Right lobe of liver (tissue), 6 donors: ENCODE data around the gene TTC28. TPM values are rescaled to one million over a fixed set of nuclear protein-coding genes. Genes with fewer than 3 reads are reported as not detected.
A peak's percentile ranks its signal among the peaks of the same experiment; 100 is the strongest.
"Not testable (repeated sequence)": the region's sequence is repeated elsewhere in the genome, so short reads cannot be mapped to it uniquely, and the experiment has no call there.

ENCODE experiments used
- ATAC-seq, 4 donors: fragments of 200-7000 bp; cut with Tn5 transposase; one replicate each; pipeline ENCODE4 v1.9.1; 2020; ENCODE audit warnings: mild to moderate bottlenecking in 4 of 4, moderate library complexity in 4 of 4
- DNase-seq, 3 donors: peaks; one replicate each; pipeline ENCODE4 v3.0.0-alpha.2; 2020
- H3K27ac ChIP-seq, 3 donors: fragments of 200-600 bp; one replicate each; pipeline ENCODE4 v1.8.0; 2022
- H3K27me3 ChIP-seq, 2 donors: fragments of 200-600 bp; one replicate each; pipeline ENCODE4 v1.8.0; 2022
- H3K36me3 ChIP-seq, 4 donors: fragments of 200-600 bp; sonication (generic) in 1 of 4; one replicate each; pipeline versions ENCODE4 v1.5.1 to v1.8.0; 2017 to 2022; ENCODE audit warnings: control low read depth in 1 of 4
- H3K4me1 ChIP-seq, 4 donors: fragments of 200-600 bp; sonication (generic) in 1 of 4; one replicate each; pipeline versions ENCODE4 v1.5.1 to v1.8.0; 2017 to 2022; ENCODE audit warnings: control low read depth in 1 of 4
- H3K4me3 ChIP-seq, 3 donors: fragments of 200-600 bp; one replicate each; pipeline ENCODE4 v1.8.0; 2022
- H3K9me3 ChIP-seq, 4 donors: fragments of 200-600 bp; sonication (generic) in 1 of 4; one replicate each; pipeline versions ENCODE4 v1.5.1 to v1.8.0; 2017 to 2022; ENCODE audit warnings: control low read depth in 1 of 4
- CTCF ChIP-seq, 4 donors: fragments of 200-600 bp in 3 of 4; fragments of 450-650 bp in 1 of 4; IDR thresholded peaks; one replicate each; pipeline versions ENCODE4 v1.5.1 to v1.8.0; 2016 to 2022; ENCODE audit warnings: antibody characterized with exemption in 4 of 4, mild to moderate bottlenecking in 2 of 4
- POLR2A ChIP-seq: fragments of 450-650 bp; IDR thresholded peaks from one replicate; pipeline ENCODE4 v1.6.1; 2017; ENCODE audit warnings: antibody characterized with exemption, mild to moderate bottlenecking
- WGBS: methylation state at CpG from one replicate; pipeline ENCODE4 v1.1.6; 2018; ENCODE audit warnings: low coverage, low lambda C conversion rate; ENCODE audit not compliant: insufficient coverage; ENCODE audit errors: missing lambda C conversion rate; 5-methylcytosine and 5-hydroxymethylcytosine counted together
- intact Hi-C, 2 donors: fragments of 100-400 bp; cut with DNase I; formaldehyde crosslinking; loops; one replicate each; pipeline versions ENCODE4 v1.11.2 to v1.14.1; 2022
- total RNA-seq, 6 experiments: library from RNA; depleted of rRNA in 2 of 6; stranded (reverse); fragments of >200 nt in 2 of 6; fragmentation: NEBNext Ultra II Directional in 3 of 6; extraction: Animal tissue kit (Norgen Biotek cat#: 25700) in 3 of 6; gene quantifications; one replicate each; pipeline versions ENCODE4 v1.1.0 to v1.2.4, GENCODE V29; 2016 to 2023
- donor health status: DM: no; HTN: yes; CAD: no.
- donor health status: DM: no; HTN: no; CAD: no.
- donor health status: DM: no; HTN: no; CAD: no.
- donor health status: DM: no; HTN: yes; CAD: no.
- donor health status: DM: no; HTN: yes; CAD: no.

TTC28 gene
- total RNA-seq, 6 experiments from 2014 or later: 9.4 to 38.3 (median 15.0) TPM

DNA sequence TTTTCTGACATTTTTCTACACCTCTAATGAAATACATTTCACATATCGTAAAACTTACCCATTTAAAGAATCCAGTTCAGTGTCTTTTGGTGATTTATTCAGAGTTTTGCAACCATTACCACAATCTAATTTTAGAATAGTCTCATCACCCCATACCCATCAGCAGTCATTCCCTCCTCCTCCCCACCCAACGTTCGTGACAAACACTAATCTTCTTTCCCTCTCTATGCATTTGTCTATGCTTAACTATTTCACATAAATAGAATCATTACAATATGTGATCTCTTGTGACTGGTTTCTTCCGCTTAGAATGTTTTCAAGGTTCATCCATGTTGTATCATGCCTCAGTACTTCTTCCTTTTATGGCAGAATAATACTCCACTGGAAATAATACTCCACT lies 9.5 kb downstream of the TTC28 start:
- Histone ChIP-seq H3K4me3 (no peak overlapping the region), H3K9me3 (no peaks in the 10 kb centered on the region), H3K36me3 (no peaks in the 10 kb centered on the region), H3K4me1 (no peaks in the 10 kb centered on the region), H3K27me3 (no peaks in the 10 kb centered on the region), H3K27ac (no peak overlapping the region)
- intact Hi-C loops: no loop called here
- 76% methylated on average over 4 of the region's 4 CpGs for WGBS
- TF ChIP-seq CTCF (IDR thresholded peaks at IDR 0.05): no peak
- no peak for TF ChIP-seq POLR2A
- ATAC-seq (no peak), DNase-seq (no peak)

- Histone ChIP-seq H3K36me3 (no peaks in the 10 kb centered on the region), H3K27me3 (no peaks in the 10 kb centered on the region), H3K4me1 (no peaks in the 10 kb centered on the region), H3K9me3 (no peaks in the 10 kb centered on the region), H3K27ac (no peak overlapping the region), H3K4me3 (no peak overlapping the region)
- ATAC-seq (no peak), DNase-seq (no peak)
- intact Hi-C loops: no loop called here
- WGBS: 40% methylated on average over 2 of the region's 2 CpGs
- TF ChIP-seq CTCF (IDR thresholded peaks at IDR 0.05) (no peak), POLR2A (no peak)
These were observed 10.3 kb downstream of the TTC28 start for GRCh38 chr22:28669387-28669786.

DNA sequence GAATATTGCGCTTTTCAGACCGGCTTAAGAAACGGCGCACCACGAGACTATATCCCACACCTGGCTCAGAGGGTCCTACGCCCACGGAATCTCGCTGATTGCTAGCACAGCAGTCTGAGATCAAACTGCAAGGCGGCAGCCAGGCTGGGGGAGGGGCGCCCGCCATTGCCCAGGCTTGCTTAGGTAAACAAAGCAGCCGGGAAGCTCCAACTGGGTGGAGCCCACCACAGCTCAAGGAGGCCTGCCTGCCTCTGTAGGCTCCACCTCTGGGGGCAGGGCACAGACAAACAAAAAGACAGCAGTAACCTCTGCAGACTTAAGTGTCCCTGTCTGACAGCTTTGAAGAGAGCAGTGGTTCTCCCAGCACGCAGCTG lies 16.1 kb downstream of the TTC28 start:
- WGBS: no CpG with 5 or more reads among the region's 13 CpGs
- H3K4me1 ChIP-seq, ATAC-seq, H3K36me3 ChIP-seq, DNase-seq, intact Hi-C loops, H3K9me3 ChIP-seq, H3K27me3 ChIP-seq, H3K4me3 ChIP-seq, H3K27ac ChIP-seq: not testable (repeated sequence)

GRCh38 chr22:28658448-28658847 lies 21.2 kb downstream of the TTC28 start:
- H3K36me3 ChIP-seq: no peaks in the 10 kb centered on the region
- H3K9me3 ChIP-seq: no peaks in the 10 kb centered on the region
- no peaks in the 10 kb centered on the region for H3K27me3 ChIP-seq
- H3K4me1 ChIP-seq: no peaks in the 10 kb centered on the region
- no peak overlapping the region for H3K4me3 ChIP-seq
- no peak for DNase-seq
- WGBS: 84% methylated on average over 3 of the region's 3 CpGs
- no peak for ATAC-seq
- TF ChIP-seq POLR2A: no peak
- TF ChIP-seq CTCF (IDR thresholded peaks at IDR 0.05): no peak
- intact Hi-C loops: no loop called here
- no peak overlapping the region for H3K27ac ChIP-seq

GRCh38 chr22:28656181-28656580 lies 23.5 kb downstream of the TTC28 start:
- Histone ChIP-seq H3K27me3 (no peaks in the 10 kb centered on the region), H3K36me3 (no peaks in the 10 kb centered on the region)

More at GRCh38 chr22:28656181-28656580, 23.5 kb downstream of the TTC28 start:
- H3K4me1 ChIP-seq: no peaks in the 10 kb centered on the region
- H3K9me3 ChIP-seq: no peaks in the 10 kb centered on the region
- WGBS: 59% methylated on average over 3 of the region's 3 CpGs
- intact Hi-C loops: no loop called here
- no peak for TF ChIP-seq CTCF (IDR thresholded peaks at IDR 0.05)
- TF ChIP-seq POLR2A: no peak
- H3K27ac ChIP-seq: no peak overlapping the region
- no peak for DNase-seq
- ATAC-seq: peak in 3 of 4 donors; percentile 46 to 57 (median 56)
- no peak overlapping the region for H3K4me3 ChIP-seq
